ENCODE measurements around the gene SEMA5A. TPM values are rescaled to one million over a fixed set of nuclear protein-coding genes. Genes with fewer than 3 reads are reported as not detected.

SEMA5A gene
- total RNA-seq, 1 donor from 2014 or later = 31.9 TPM

- no peak for DNase-seq (ENCODE audit: low read depth, low spot score)
- H3K9me3 Mint-ChIP-seq = peaks cover 5% of the 10 kb centered on the region
- no peaks in the 10 kb centered on the region for H3K4me1 Mint-ChIP-seq
- no peak overlapping the region for H3K27ac Mint-ChIP-seq (ENCODE audit: unreplicated experiment)
- no peak for TF ChIP-seq CTCF (conservative IDR thresholded peaks at IDR 0.05)
- no peak overlapping the region for H3K4me3 Mint-ChIP-seq
- no peaks in the 10 kb centered on the region for H3K27me3 Mint-ChIP-seq (ENCODE audit: low read depth)
- peaks cover 11% of the 10 kb centered on the region for H3K36me3 Mint-ChIP-seq (ENCODE audit: low read depth)
Measured at GRCh38 chr5:9398227-9398626, 147.6 kb downstream of the SEMA5A start.

- Mint-ChIP-seq H3K36me3 (ENCODE audit: low read depth) (peaks cover 8% of the 10 kb centered on the region), H3K9me3 (peaks cover 5% of the 10 kb centered on the region), H3K27me3 (ENCODE audit: low read depth) (no peaks in the 10 kb centered on the region), H3K27ac (ENCODE audit: unreplicated experiment) (no peak overlapping the region), H3K4me3 (no peak overlapping the region), H3K4me1 (no peaks in the 10 kb centered on the region)
- no peak for DNase-seq (ENCODE audit: low read depth, low spot score)
- no peak for TF ChIP-seq CTCF (conservative IDR thresholded peaks at IDR 0.05)
Measured at GRCh38 chr5:9396285-9396770, 149.5 kb downstream of the SEMA5A start.

GRCh38 chr5:9395706-9396105 lies 150.2 kb downstream of the SEMA5A start:
- H3K27me3 Mint-ChIP-seq (ENCODE audit: low read depth) = no peaks in the 10 kb centered on the region
- no peak overlapping the region for H3K27ac Mint-ChIP-seq (ENCODE audit: unreplicated experiment)
- peaks cover 5% of the 10 kb centered on the region for H3K36me3 Mint-ChIP-seq (ENCODE audit: low read depth)
- H3K9me3 Mint-ChIP-seq = peaks cover 5% of the 10 kb centered on the region
- no peak overlapping the region for H3K4me3 Mint-ChIP-seq
- TF ChIP-seq CTCF (conservative IDR thresholded peaks at IDR 0.05) = no peak
- no peaks in the 10 kb centered on the region for H3K4me1 Mint-ChIP-seq
- DNase-seq (ENCODE audit: low read depth, low spot score) = no peak

- no peak for TF ChIP-seq CTCF (conservative IDR thresholded peaks at IDR 0.05)
- Mint-ChIP-seq H3K27me3 (ENCODE audit: low read depth) (no peaks in the 10 kb centered on the region), H3K36me3 (ENCODE audit: low read depth) (no peaks in the 10 kb centered on the region), H3K4me3 (no peak overlapping the region), H3K9me3 (peaks cover 3% of the 10 kb centered on the region), H3K4me1 (peaks cover 5% of the 10 kb centered on the region), H3K27ac (ENCODE audit: unreplicated experiment) (no peak overlapping the region)
- DNase-seq (ENCODE audit: low read depth, low spot score) = no peak
Measured at GRCh38 chr5:9394221-9394620, 151.7 kb downstream of the SEMA5A start.

GRCh38 chr5:9392625-9393024 lies 153.2 kb downstream of the SEMA5A start:
- peaks cover 6% of the 10 kb centered on the region for H3K9me3 Mint-ChIP-seq
- H3K27ac Mint-ChIP-seq (ENCODE audit: unreplicated experiment) = no peak overlapping the region
- H3K4me1 Mint-ChIP-seq = peaks cover 9% of the 10 kb centered on the region
- peaks cover 2% of the 10 kb centered on the region for H3K36me3 Mint-ChIP-seq (ENCODE audit: low read depth)
- TF ChIP-seq CTCF (conservative IDR thresholded peaks at IDR 0.05) = no peak
- DNase-seq (ENCODE audit: low read depth, low spot score) = no peak
- no peaks in the 10 kb centered on the region for H3K27me3 Mint-ChIP-seq (ENCODE audit: low read depth)
- H3K4me3 Mint-ChIP-seq = no peak overlapping the region

GRCh38 chr5:9391080-9391479 lies 154.8 kb downstream of the SEMA5A start:
- DNase-seq (ENCODE audit: low read depth, low spot score) = no peak
- no peak overlapping the region for H3K4me3 Mint-ChIP-seq
- peaks cover 9% of the 10 kb centered on the region for H3K4me1 Mint-ChIP-seq
- H3K9me3 Mint-ChIP-seq = peaks cover 6% of the 10 kb centered on the region
- no peak for TF ChIP-seq CTCF (conservative IDR thresholded peaks at IDR 0.05)
- no peak overlapping the region for H3K27ac Mint-ChIP-seq (ENCODE audit: unreplicated experiment)
- no peaks in the 10 kb centered on the region for H3K27me3 Mint-ChIP-seq (ENCODE audit: low read depth)
- H3K36me3 Mint-ChIP-seq (ENCODE audit: low read depth) = peaks cover 2% of the 10 kb centered on the region

Data from neural crest cell (in vitro differentiated cells).